ENCODE data around the gene LSAMP. TPM values are rescaled to one million over a fixed set of nuclear protein-coding genes. Genes with fewer than 3 reads are reported as not detected.

The LSAMP gene
- total and polyA plus RNA-seq, 4 experiments from 2014 or later = not detected

DNA sequence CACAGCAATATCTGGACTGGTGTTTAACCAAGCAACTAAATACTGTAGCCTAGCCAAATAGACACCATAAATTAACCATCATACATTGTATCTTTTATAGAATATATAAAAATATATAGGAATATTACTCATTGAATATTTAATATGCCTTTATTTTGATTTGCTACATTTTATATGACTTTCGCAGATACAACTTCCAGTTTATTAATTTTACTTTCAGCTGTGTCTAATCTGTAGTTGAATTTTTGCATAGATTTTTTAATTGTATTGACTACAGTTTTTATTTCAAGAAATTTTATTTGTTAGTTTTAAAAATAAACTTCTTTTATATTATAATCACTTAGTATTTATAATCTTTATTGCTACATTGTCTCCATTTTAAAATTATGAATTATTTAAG is 299.7 kb downstream of the LSAMP start:
- CTCF ChIA-PET (ENCODE audit: partially characterized antibody) = no interaction called here
- no peaks in the 10 kb centered on the region for H3K4me1 Mint-ChIP-seq
- no peaks in the 10 kb centered on the region for H3K27me3 Mint-ChIP-seq
- Histone ChIP-seq H3K4me3 (ENCODE audit: low read length in 2 of 2) (no peak overlapping the region), H3K27ac (ENCODE audit: low read depth, low read length) (no peak overlapping the region), H3K27me3 (ENCODE audit: insufficient read depth, low read length) (no peaks in the 10 kb centered on the region), H3K36me3 (ENCODE audit: insufficient read depth, low read length) (no peaks in the 10 kb centered on the region), H3K4me1 (ENCODE audit: insufficient read depth, low read length) (no peaks in the 10 kb centered on the region), H3K9me3 (ENCODE audit: control insufficient read depth in 1 of 2, low read length in 2 of 2) (no peaks in the 10 kb centered on the region)
- intact Hi-C loops (cut with micrococcal nuclease) = no loop called here
- DNase-seq = no peak
- no peak overlapping the region for H3K27ac Mint-ChIP-seq
- no peaks in the 10 kb centered on the region for H3K36me3 Mint-ChIP-seq
- no peak overlapping the region for H3K4me3 Mint-ChIP-seq
- POLR2A ChIA-PET (ENCODE audit: partially characterized antibody) = no interaction called here
- peaks cover 0 to 18% (median 7%) of the 10 kb centered on the region in 8 donors for H3K9me3 Mint-ChIP-seq

DNA sequence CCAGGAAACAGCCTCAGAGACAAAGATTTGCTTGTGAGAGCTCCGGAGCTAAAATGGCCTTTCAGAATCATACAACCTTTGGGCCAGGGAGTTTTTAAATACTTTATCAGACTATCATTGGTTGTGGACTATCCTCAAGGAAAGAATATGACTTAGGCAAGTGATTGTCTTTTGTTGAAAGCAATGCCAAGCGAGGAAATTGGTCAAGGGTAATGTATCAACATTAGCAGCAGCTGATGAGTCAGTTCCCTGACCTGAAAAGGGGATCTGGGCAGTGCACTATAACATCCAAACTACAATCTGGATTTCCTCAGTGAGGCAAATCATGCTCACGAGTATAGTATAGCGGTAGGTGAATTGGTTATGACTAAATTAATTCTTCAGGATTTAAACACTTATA is 303.6 kb downstream of the LSAMP start:
- no peaks in the 10 kb centered on the region for H3K36me3 Mint-ChIP-seq
- no peaks in the 10 kb centered on the region for H3K4me1 Mint-ChIP-seq
- peaks cover 0 to 13% (median 4%) of the 10 kb centered on the region in 8 donors for H3K9me3 Mint-ChIP-seq
- no peak for DNase-seq
- CTCF ChIA-PET (ENCODE audit: partially characterized antibody) = no interaction called here
- intact Hi-C loops (cut with micrococcal nuclease) = loop anchor here (5.0 kb wide), 1 partner anchor 616 kb away; no protein-coding TSS in a partner anchor
- Histone ChIP-seq H3K27ac (ENCODE audit: low read depth, low read length) (no peak overlapping the region), H3K9me3 (ENCODE audit: control insufficient read depth in 1 of 2, low read length in 2 of 2) (no peaks in the 10 kb centered on the region), H3K4me3 (ENCODE audit: low read length in 2 of 2) (no peak overlapping the region), H3K4me1 (ENCODE audit: insufficient read depth, low read length) (no peaks in the 10 kb centered on the region), H3K27me3 (ENCODE audit: insufficient read depth, low read length) (no peaks in the 10 kb centered on the region), H3K36me3 (ENCODE audit: insufficient read depth, low read length) (no peaks in the 10 kb centered on the region)
- no peaks in the 10 kb centered on the region for H3K27me3 Mint-ChIP-seq
- H3K27ac Mint-ChIP-seq = no peak overlapping the region
- H3K4me3 Mint-ChIP-seq = no peak overlapping the region
- POLR2A ChIA-PET (ENCODE audit: partially characterized antibody) = no interaction called here

DNA sequence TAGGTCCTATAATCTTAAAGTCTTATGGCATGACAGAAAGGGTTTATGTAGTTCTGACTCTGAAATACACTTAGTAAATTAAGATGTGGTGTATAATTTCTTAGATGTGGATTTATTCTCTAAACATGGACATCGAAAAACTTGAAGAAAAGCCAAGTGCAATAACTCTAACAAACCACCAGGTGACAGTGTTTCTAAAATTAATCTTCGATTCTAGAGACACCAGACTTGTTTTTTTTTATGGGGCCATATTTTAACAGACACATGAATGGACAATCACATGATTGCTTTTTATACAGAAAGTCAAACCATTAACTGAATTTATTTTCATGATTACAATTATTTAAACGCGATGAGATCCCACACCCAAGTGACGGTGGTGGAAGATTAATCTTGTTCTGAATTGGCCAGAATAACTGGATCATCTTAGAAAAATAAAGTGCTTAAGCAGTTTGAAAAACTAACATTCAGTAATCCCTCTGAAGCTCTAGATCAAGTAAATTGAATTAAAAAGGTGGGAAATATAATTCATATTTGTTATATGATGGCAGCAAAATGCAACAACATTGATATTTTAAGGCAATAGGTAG is 305.1 kb downstream of the LSAMP start:
- CTCF ChIA-PET (ENCODE audit: partially characterized antibody) = no interaction called here
- intact Hi-C loops (cut with micrococcal nuclease) = loop anchor here (5.0 kb wide), 1 partner anchor 617 kb away; no protein-coding TSS in a partner anchor

DNA sequence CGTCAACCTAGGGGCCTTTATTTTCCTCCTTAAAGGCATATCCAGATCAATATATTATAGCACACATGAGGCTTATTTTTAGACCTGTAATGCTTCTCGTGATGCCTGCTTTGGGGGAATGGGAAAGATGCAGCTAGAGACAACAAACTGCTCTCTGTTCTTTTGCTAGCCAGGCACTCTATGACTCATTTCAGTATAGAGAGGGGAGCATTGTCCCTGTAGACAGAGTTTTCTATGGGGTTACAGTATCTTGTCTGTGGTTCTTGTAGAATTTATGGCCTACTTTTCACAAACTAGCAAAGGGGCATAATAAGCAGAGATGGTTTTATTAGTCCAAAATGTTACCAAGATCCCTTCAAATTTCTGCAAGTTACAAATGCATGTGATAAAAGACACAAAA is 305.6 kb downstream of the LSAMP start:
- Mint-ChIP-seq H3K36me3 (no peaks in the 10 kb centered on the region), H3K4me3 (no peak overlapping the region), H3K27me3 (no peaks in the 10 kb centered on the region), H3K27ac (no peak overlapping the region), H3K9me3 (peaks cover 0 to 2% (median 0%) of the 10 kb centered on the region in 8 donors), H3K4me1 (no peaks in the 10 kb centered on the region)
- CTCF ChIA-PET (ENCODE audit: partially characterized antibody) = no interaction called here
- H3K9me3 ChIP-seq (ENCODE audit: control insufficient read depth in 1 of 2, low read length in 2 of 2) = no peaks in the 10 kb centered on the region
- H3K36me3 ChIP-seq (ENCODE audit: insufficient read depth, low read length) = no peaks in the 10 kb centered on the region
- DNase-seq = no peak
- no peaks in the 10 kb centered on the region for H3K4me1 ChIP-seq (ENCODE audit: insufficient read depth, low read length)
- H3K27me3 ChIP-seq (ENCODE audit: insufficient read depth, low read length) = no peaks in the 10 kb centered on the region
- POLR2A ChIA-PET (ENCODE audit: partially characterized antibody) = no interaction called here
- H3K27ac ChIP-seq (ENCODE audit: low read depth, low read length) = no peak overlapping the region
- intact Hi-C loops (cut with micrococcal nuclease) = loop anchor here (5.0 kb wide), 1 partner anchor 618 kb away; no protein-coding TSS in a partner anchor
- no peak overlapping the region for H3K4me3 ChIP-seq (ENCODE audit: low read length in 2 of 2)

More for the DNA sequence above, 305.1 kb downstream of the LSAMP start:
- no peaks in the 10 kb centered on the region for H3K9me3 ChIP-seq (ENCODE audit: control insufficient read depth in 1 of 2, low read length in 2 of 2)
- H3K27ac ChIP-seq (ENCODE audit: low read depth, low read length) = no peak overlapping the region
- H3K4me1 ChIP-seq (ENCODE audit: insufficient read depth, low read length) = no peaks in the 10 kb centered on the region
- no peaks in the 10 kb centered on the region for H3K27me3 ChIP-seq (ENCODE audit: insufficient read depth, low read length)
- POLR2A ChIA-PET (ENCODE audit: partially characterized antibody) = no interaction called here
- Mint-ChIP-seq H3K27ac (no peak overlapping the region), H3K27me3 (no peaks in the 10 kb centered on the region), H3K36me3 (no peaks in the 10 kb centered on the region), H3K4me1 (no peaks in the 10 kb centered on the region), H3K9me3 (peaks cover 0 to 6% (median 0%) of the 10 kb centered on the region in 8 donors), H3K4me3 (no peak overlapping the region)
- no peak for DNase-seq
- H3K36me3 ChIP-seq (ENCODE audit: insufficient read depth, low read length) = no peaks in the 10 kb centered on the region
- no peak overlapping the region for H3K4me3 ChIP-seq (ENCODE audit: low read length in 2 of 2)

DNA sequence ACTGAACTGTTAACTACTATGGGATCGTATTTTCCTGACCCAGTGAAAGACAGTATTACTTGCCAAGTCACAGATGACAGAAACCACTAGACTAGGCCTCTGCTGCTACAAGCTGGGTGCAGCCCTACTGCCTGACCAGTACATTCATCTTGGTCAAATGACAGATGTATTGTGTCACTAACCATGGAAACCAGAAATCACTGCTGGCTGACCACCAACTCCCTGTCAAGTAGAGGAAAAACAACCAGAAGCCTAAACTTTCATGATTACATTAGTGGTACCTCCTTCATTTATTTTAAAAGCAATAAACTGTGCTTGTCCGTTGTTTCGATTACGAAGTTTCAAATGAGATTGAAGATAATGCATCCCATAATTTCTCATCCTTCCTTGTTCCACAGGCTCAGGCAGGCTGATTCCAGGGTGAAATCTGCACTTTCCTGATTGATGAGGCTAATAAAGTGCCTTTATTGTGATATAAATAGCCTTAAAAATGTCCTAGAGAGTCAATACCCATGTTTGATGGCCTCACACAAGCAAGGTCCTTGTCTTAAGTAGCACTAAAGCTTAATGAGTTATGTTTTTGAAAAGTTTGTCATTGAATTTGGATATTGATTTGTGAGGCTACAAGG is 309.7 kb downstream of the LSAMP start:
- intact Hi-C loops (cut with micrococcal nuclease) = no loop called here
- Mint-ChIP-seq H3K27ac (no peak overlapping the region), H3K36me3 (no peaks in the 10 kb centered on the region), H3K27me3 (no peaks in the 10 kb centered on the region), H3K4me1 (no peaks in the 10 kb centered on the region), H3K4me3 (no peak overlapping the region), H3K9me3 (no peaks in the 10 kb centered on the region)
- DNase-seq = no peak
- Histone ChIP-seq H3K27ac (ENCODE audit: low read depth, low read length) (no peak overlapping the region), H3K4me1 (ENCODE audit: insufficient read depth, low read length) (no peaks in the 10 kb centered on the region), H3K9me3 (ENCODE audit: control insufficient read depth in 1 of 2, low read length in 2 of 2) (no peaks in the 10 kb centered on the region), H3K36me3 (ENCODE audit: insufficient read depth, low read length) (no peaks in the 10 kb centered on the region), H3K4me3 (ENCODE audit: low read length in 2 of 2) (no peak overlapping the region), H3K27me3 (ENCODE audit: insufficient read depth, low read length) (no peaks in the 10 kb centered on the region)
- POLR2A ChIA-PET (ENCODE audit: partially characterized antibody) = no interaction called here
- CTCF ChIA-PET (ENCODE audit: partially characterized antibody) = no interaction called here

DNA sequence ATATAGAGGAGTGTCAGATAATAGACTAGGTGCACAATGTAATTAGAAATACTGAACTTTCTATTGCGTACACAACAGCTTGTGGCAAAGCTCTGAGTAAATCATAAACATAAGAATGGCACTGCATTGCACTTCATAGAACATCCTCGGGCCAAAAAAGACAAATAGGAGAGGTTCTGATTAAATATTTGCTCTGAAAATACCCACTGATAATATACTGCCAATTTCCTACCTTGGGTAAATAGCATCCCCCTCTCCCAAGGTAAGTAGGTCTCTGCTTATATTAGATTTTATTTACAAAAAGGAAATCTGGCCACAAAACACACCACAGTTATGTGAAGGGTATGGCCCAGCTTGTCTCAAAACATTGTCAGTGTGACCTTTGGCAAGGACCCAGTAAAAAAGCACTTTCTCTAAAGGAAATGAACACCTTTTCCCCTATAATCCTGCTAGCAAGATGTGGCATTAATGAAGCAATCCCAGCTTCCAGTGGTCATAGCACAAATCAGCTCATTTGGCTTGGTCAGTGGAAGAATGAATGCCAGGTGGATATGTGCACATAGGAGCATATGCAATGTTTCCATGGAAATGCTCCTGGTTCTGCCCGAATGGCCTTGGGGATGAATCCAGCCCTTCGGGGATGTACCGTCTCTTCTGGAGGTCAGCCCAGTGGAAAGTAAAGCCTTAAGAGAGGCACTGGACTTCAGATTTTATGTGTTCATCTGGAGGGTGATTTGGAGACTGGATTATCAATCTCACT is 315.9 kb downstream of the LSAMP start:
- intact Hi-C loops (cut with micrococcal nuclease) = no loop called here
- POLR2A ChIA-PET (ENCODE audit: partially characterized antibody) = no interaction called here

DNA sequence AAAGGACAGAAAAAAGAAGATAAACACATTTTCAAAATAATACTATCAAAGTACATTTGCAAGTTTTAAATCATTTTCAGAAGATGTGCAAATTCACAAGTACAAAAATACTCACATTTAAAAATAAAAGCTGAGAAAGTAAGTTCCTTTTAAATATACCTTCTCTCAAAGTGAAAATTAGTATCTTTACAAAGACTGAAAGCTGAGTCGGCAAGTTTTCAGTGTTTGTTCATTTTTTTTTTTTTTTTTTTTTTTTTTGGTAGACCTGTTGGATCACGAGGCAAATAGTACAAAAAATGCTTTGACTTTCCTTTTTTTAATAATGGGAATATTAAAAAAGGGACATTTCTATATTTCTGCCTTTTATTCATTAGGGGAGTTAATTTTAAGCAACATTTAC is 317.8 kb downstream of the LSAMP start:
- H3K4me1 Mint-ChIP-seq = no peaks in the 10 kb centered on the region
- no peaks in the 10 kb centered on the region for H3K4me1 ChIP-seq (ENCODE audit: insufficient read depth, low read length)
- no peak overlapping the region for H3K4me3 ChIP-seq (ENCODE audit: low read length in 2 of 2)
- no peaks in the 10 kb centered on the region for H3K36me3 ChIP-seq (ENCODE audit: insufficient read depth, low read length)
- H3K27ac ChIP-seq (ENCODE audit: low read depth, low read length) = no peak overlapping the region
- intact Hi-C loops (cut with micrococcal nuclease) = no loop called here
- no peak overlapping the region for H3K4me3 Mint-ChIP-seq
- no peak for DNase-seq
- H3K9me3 ChIP-seq (ENCODE audit: control insufficient read depth in 1 of 2, low read length in 2 of 2) = no peaks in the 10 kb centered on the region
- H3K27me3 Mint-ChIP-seq = no peaks in the 10 kb centered on the region
- POLR2A ChIA-PET (ENCODE audit: partially characterized antibody) = no interaction called here
- no peaks in the 10 kb centered on the region for H3K27me3 ChIP-seq (ENCODE audit: insufficient read depth, low read length)
- CTCF ChIA-PET (ENCODE audit: partially characterized antibody) = no interaction called here
- peaks cover 0 to 2% (median 0%) of the 10 kb centered on the region in 8 donors for H3K9me3 Mint-ChIP-seq
- no peak overlapping the region for H3K27ac Mint-ChIP-seq
- no peaks in the 10 kb centered on the region for H3K36me3 Mint-ChIP-seq

More for the DNA sequence above, 315.9 kb downstream of the LSAMP start:
- Mint-ChIP-seq H3K36me3 (no peaks in the 10 kb centered on the region), H3K27me3 (no peaks in the 10 kb centered on the region), H3K4me3 (no peak overlapping the region), H3K27ac (no peak overlapping the region), H3K9me3 (peaks cover 0 to 2% (median 0%) of the 10 kb centered on the region in 8 donors), H3K4me1 (no peaks in the 10 kb centered on the region)
- Histone ChIP-seq H3K27me3 (ENCODE audit: insufficient read depth, low read length) (no peaks in the 10 kb centered on the region), H3K4me1 (ENCODE audit: insufficient read depth, low read length) (no peaks in the 10 kb centered on the region), H3K4me3 (ENCODE audit: low read length in 2 of 2) (no peak overlapping the region), H3K36me3 (ENCODE audit: insufficient read depth, low read length) (no peaks in the 10 kb centered on the region), H3K9me3 (ENCODE audit: control insufficient read depth in 1 of 2, low read length in 2 of 2) (no peaks in the 10 kb centered on the region), H3K27ac (ENCODE audit: low read depth, low read length) (no peak overlapping the region)
- CTCF ChIA-PET (ENCODE audit: partially characterized antibody) = no interaction called here
- no peak for DNase-seq

Measured in CD4-positive, alpha-beta memory T cell (primary cell).